ENCODE results near the gene DOLPP1.
"Not testable (repeated sequence)": the region's sequence is repeated elsewhere in the genome, so short reads cannot be mapped to it uniquely, and the experiment has no call there.

DOLPP1 gene, protein sequence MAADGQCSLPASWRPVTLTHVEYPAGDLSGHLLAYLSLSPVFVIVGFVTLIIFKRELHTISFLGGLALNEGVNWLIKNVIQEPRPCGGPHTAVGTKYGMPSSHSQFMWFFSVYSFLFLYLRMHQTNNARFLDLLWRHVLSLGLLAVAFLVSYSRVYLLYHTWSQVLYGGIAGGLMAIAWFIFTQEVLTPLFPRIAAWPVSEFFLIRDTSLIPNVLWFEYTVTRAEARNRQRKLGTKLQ

DNA sequence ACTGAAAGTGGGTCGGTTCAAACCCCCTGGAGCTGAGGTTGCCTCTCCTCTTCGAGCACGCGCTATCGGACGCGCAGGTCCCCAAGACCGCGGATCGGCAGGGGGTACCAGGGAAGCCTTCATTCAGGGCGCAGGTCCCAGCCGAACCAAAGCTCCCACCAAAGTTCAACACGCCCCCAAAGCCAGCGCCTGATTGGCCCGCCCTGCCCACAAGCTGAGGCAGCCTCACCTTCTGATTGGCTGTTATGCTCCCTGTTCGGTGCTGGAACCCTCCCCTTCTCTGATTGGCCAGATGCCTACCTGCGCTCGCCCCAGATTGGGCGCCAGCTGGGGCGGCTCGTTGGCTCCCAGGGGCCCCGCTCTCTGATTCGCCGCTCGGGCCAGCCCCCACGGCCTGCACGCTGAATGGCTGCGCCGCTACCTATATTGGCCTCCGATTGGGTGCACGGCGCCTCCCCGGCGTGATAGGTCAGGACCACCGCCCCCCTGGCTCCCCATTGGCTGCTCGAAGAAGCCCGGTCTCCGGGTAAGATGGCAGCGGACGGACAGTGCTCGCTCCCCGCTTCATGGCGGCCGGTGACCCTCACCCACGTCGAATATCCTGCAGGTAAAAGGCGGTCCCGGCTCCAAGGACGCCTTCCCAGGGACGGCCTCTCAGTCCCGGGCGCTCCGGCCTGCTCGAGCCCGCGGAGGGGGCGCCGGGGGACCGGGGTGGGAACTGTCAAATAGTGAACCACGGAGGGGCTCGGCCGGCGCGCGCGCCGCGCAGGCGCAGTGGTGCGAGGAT, at the start of gene DOLPP1:
Gene DOLPP1, plus strand, starts transcription at position 511 of the 787 bp plus-strand sequence. Its CDS starts 21 bp downstream, at position 532.
- peak; percentile 100 for DNase-seq (ENCODE audit: low spot score)

- DNase-seq (ENCODE audit: low spot score) = no peak
Measured at GRCh38 chr9:129031514-129031913, 49.4 kb upstream of the DOLPP1 start.

DNA sequence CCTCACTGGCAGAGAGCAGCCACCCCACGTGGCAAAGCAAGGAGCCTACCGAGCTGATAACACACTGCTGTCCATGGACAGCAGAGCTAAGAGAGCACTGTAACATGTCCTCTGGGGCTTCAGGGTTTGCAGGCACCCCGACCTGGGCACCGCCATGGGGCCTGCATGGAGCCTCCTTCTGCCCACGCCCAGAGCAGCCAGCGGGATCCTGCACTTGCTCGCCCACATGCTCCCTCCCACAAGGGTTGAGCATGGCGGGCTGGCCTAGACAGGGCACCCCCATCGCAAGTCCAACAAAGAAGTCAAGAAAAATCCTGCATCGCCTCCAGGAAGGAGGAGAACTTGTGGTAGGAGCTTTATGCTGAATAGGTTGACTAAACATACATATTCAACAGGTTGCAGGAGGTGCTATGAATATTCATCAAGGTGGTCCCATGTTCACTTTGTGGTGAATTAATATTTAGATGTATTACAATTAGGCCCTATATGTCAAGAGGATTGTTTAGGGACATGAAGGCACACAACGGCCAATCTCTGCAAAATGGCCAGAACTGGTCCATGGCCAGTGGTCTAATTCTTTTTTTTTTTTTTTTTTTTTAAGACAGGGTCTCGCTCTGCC, 48.3 kb upstream of the DOLPP1 start:
- DNase-seq (ENCODE audit: low spot score) = no peak

DNA sequence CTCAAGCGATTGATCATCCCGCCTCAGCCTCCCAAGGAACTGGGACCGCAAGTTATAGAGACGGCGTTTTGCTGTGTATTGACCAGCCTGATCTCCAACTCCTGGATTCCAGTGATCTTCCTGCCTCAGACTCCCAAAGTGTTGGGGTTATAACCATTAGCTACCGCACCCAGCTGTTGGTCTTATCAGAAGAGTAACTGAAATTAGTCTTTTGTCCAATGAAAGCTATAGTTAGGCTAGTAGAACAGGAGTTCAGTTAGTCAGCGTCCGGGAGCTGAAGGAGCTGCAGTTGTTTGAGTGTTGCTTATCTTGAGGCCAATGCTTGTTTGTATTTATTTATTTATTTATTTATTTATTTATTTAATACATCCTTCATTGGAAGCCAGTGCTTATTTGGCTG, 47.7 kb upstream of the DOLPP1 start:
- DNase-seq (ENCODE audit: low spot score) = no peak

DNA sequence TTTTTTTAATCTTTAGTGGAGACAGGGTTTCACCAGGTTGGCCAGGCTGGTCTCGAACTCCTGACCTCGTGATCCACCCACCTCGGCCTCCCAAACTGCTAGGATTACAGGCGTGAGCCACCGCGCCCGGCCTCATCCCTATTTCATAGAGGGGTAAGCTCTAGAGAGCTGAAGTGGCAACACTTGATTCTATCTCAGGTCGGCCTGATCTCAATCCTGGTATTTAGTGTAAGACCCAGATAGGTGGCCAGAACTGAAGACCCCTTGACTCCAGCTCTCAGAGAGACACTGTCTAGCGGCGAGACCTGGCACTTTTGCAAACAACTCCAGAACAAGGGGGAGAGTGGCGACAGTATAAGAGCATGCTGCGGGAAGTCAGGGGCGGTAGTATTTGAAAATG, 45.1 kb upstream of the DOLPP1 start:
- not testable (repeated sequence) for DNase-seq (ENCODE audit: low spot score)

DNA sequence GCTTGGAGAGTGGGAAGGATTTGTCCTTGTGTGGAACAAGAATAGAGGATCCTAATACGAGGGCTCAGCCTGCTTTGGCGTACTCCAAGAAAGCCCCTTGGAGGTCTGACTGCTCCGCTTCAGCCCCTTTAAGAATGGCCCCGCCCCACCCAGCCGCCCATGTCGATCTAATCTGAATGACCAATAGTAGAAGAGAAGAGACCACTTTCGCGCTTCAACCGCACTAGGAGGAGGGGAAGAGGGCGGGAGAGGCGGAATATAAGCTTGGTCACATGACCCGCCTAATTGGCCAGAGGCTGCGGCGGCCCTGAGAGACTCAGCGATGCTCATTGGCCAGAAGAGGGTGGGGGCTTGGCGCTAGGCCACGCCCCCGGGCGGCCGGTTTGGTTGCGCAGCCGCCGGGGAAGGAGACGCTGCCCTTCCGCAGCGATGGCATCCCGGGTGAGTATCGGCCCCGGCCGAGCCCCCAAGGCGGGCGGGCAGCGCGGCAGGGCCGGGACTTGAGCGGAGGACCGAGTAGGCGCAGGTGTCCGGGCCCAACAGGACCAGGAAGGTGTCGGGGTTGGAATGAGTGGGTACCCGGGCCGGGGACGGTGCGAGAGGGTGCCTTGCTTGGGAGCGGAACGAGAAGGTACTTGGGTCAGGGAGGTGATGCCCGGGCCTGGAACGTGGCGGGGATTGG, 44.5 kb upstream of the DOLPP1 start, which contains the start of gene MIGA2:
Gene MIGA2, plus strand, starts transcription at position 386 of the 682 bp plus-strand sequence. CDS start 3,969 bp downstream, outside the sequence.
- peak; percentile 99 for DNase-seq (ENCODE audit: low spot score)

DNA sequence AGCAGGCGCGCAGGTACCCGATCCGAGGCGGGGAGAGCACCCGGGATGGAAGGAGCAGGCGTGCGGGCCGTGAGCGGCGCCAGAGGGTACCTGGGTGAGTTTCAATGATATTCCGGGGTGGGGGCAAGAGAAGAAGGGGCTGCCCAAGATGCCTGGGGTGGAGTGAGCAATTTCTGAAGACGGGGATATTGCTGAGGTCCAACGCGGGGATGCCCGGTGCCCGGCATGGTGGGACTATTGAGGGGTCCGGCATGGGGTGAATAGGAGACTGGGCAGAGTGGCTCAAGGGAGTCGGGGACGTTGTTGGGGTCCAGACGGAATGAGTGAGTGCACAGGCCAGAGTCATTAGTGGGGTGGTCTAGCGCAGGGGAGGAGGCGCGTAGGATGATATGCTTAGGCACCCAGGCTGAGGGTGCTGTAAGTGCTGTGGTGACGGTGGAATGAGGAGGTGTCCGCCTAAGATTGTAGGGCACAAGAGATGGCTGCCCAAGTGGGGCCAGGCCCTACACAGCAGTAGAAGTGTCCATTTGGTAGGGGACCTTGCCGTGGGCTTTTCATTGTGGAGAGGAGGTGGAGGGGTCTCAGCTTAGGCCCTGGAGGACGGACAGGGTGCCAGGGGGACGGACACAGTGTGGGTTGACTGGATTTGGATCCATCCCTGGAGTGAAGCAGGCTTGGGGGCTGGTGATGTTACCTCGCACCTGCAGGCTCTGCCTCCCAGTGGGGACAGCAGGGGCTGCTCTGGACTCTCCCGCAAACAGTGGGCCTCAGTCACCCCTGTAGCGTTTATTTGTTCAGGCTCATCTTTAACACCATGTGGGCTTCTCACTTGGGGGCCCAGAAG, 43.8 kb upstream of the DOLPP1 start:
- DNase-seq (ENCODE audit: low spot score) = no peak

DNA sequence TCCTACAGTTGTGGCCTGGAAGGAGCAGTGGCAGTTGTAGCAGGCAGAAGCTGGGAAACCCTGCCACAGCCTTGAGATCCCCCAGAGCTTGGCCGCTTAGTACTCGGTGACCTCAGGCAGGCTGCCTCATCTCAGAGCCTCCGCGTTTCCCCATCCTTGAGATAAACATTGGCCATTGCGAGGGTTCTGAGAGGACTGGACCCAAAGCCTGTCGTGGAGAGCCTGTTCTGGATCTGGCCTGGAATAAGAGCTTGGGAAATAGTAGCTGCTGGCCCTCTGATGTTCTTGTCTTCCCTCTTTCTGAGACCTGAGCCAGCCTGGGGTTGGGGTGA, 43.2 kb upstream of the DOLPP1 start:
- no peak for DNase-seq (ENCODE audit: low spot score)

- DNase-seq (ENCODE audit: low spot score) = no peak
Measured at GRCh38 chr9:129038109-129038852, 42.6 kb upstream of the DOLPP1 start.

- DNase-seq (ENCODE audit: low spot score) = no peak
Measured at GRCh38 chr9:129040113-129040643, 40.7 kb upstream of the DOLPP1 start.

DNA sequence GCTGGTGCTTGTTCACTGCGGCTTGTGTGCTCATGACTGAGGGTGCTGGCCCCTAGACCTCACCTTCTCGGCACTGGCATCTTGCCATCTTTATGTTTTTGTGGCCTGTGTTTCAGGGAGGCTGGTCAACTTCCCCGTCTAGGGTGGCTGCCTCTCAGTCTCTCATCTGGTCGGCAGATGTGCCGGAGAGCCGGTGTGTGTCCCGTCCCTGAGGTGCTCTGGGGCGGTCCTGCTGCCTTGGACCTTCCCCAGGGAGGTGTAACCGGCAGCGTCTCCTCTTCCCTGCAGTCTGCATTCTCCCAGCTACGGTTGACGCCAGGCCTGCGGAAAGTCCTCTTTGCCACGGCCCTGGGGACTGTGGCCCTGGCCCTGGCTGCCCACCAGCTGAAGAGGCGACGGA, 38.9 kb upstream of the DOLPP1 start:
- no peak for DNase-seq (ENCODE audit: low spot score)

DNA sequence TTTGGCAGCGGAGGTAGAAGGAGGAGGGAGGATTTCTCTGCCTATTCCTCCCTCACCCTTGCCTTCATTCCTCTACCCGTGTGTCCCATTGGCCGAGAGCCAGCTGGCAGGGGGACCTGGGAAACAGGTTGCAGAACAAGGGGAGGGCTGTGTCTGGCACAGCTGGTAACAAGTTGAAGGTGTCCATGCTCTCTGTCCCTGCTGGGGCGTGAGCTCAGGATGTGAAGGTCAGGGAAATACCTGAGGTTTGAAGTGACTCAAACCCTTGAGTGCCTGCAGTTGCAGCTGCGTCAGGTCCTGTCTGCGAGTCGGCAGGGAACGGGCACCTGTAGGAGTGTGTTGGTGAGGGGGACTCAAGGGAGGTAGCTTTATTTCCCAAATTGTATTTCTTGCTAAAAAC, 28.3 kb upstream of the DOLPP1 start:
- no peak for DNase-seq (ENCODE audit: low spot score)

GRCh38 chr9:129053020-129053419, 27.9 kb upstream of the DOLPP1 start:
- no peak for DNase-seq (ENCODE audit: low spot score)

DNA sequence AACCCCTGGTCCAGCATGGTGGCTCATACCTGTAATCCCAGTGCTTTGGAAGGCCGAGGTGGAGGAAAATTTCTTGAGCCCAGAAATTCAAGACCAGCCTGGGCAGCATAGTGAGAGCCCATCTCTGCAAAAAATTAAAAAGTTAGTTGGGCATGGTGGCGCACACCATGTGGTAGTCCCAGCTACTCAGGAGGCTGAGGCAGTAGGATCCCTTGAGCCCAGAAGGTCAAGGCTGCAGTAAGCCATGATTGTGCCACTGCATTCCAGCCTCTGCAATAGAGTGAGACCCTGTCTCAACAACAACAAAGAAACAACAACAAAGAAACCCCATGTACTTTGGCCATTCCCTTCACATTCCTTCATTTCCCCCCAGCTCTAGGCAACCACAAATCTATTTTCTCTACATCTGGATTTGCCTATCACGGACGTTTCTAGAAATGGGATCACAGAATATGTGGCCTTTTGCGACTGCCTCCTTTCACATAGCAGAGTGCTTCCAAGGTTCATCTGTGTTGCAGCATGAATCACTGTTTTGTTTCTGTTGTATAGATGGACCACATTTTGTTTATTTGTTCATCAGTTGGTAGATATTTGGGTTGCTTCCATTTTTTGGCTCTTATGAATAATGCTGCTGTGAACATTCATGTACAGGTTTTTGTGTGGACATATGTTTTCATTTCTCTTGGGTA, 26.6 kb upstream of the DOLPP1 start:
- no peak for DNase-seq (ENCODE audit: low spot score)

- DNase-seq (ENCODE audit: low spot score) = no peak
Measured at GRCh38 chr9:129058965-129059795, 21.7 kb upstream of the DOLPP1 start.

- DNase-seq (ENCODE audit: low spot score) = no peak
Measured at GRCh38 chr9:129059796-129060785, 20.8 kb upstream of the DOLPP1 start.

- DNase-seq (ENCODE audit: low spot score) = no peak
Measured at GRCh38 chr9:129060991-129061390, 19.9 kb upstream of the DOLPP1 start.

DNA sequence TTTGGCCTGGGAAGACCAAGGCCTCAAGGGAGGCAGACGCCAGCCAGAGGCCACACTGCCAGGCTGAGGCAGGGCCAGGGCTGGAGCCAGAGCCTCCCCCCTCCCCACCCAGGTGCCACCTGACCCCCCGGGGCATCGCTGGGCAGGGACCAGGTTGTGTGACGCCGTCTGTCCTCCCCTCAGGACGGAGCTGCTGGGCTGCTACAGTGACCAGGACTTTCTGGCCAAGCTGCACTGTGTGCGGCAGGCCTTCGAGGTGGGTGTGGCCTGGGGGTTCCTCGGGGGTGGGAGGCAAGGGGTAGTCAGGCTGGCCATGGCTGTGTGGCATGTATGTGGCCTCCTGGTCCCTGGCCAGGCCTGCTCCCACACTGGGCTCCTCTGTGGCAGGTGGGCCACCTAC, 17.9 kb upstream of the DOLPP1 start:
- no peak for DNase-seq (ENCODE audit: low spot score)
